Measurements from ENCODE around the gene PTGR3.

- TF ChIP-seq CTCF (IDR thresholded peaks at IDR 0.05; ENCODE audit: control extremely low read depth in 1 of 3, insufficient read depth in 1 of 3, low read depth in 1 of 3, low read length in 3 of 3) (no peak), USF2 (IDR thresholded peaks at IDR 0.05; ENCODE audit: low read length) (no peak), SAP30 (IDR thresholded peaks at IDR 0.05; ENCODE audit: insufficient read depth, insufficient replicate concordance, low read length) (no peak), BRCA1 (IDR thresholded peaks at IDR 0.05; ENCODE audit: low read depth, low read length) (no peak), SIN3A (conservative IDR thresholded peaks at IDR 0.05 in 1 of 2, IDR thresholded peaks at IDR 0.05 in 1 of 2; ENCODE audit: low read depth in 1 of 2, low read length in 2 of 2) (no peak)
Measured at GRCh38 chr18:75199327-75199726, 9.6 kb downstream of the PTGR3 start.

Measured in H1 (cell line).